NCI-H2107 treated with DMSO at 0.1 percent for 48 hours (cell line): ENCODE results near the gene MRGPRG.

Experiments used
- DNase-seq: peaks from one replicate; lab custom pipeline; 2025; ENCODE audit not compliant: unreplicated experiment; lab: John Stamatoyannopoulos, UW

MRGPRG gene

GRCh38 chr11:3207526-3208189 is 11.0 kb downstream of the MRGPRG start:
- no peak for DNase-seq

DNA sequence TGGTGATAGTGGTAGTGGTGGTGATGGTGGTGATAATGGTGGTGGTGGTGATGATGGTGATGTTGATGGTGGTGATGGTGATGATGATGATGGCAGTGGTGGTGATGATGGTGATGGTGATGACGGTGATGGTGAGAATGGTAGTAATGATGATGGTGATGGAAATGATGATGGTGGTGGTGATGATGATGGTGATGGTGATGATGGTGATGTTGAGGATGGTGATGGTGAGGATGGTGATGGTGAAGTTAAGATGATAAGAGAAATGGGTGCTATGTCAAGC is 11.8 kb downstream of the MRGPRG start:
- no peak for DNase-seq

DNA sequence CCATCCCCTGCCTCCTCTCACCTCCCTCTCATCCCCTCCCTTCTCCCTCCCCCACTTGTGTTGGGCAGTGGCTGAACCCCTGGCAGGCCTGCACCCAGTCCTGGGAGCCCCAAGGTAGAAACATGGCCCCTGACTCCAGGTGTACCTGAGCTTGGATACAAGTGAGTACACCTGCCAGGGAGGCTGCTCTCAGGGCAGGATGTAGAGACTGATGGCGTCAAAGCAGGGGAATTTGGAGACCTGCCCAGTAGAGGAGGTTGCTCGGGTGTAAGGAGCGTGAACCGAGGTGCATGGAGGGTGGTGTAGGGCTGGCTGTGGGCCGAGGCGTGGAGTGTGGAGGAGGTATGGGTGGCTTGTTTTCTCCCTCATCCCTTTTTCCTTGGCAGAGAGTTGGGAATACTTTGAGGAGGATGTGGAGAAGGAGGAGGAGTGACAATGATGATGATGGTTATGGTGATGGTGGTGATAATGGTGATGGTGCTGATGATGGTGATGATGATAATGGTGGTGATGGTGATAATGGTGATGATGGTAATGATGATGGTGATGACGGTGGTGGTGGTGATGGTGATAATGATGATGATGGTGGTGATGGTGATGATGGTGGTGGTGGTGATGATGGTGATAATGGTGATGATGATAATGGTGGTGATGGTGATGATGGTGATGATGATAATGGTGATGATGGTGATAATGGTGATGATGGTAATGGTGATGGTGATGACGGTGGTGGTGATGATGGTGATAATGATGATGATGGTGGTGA is 12.3 kb downstream of the MRGPRG start:
- DNase-seq, result no peak

DNA sequence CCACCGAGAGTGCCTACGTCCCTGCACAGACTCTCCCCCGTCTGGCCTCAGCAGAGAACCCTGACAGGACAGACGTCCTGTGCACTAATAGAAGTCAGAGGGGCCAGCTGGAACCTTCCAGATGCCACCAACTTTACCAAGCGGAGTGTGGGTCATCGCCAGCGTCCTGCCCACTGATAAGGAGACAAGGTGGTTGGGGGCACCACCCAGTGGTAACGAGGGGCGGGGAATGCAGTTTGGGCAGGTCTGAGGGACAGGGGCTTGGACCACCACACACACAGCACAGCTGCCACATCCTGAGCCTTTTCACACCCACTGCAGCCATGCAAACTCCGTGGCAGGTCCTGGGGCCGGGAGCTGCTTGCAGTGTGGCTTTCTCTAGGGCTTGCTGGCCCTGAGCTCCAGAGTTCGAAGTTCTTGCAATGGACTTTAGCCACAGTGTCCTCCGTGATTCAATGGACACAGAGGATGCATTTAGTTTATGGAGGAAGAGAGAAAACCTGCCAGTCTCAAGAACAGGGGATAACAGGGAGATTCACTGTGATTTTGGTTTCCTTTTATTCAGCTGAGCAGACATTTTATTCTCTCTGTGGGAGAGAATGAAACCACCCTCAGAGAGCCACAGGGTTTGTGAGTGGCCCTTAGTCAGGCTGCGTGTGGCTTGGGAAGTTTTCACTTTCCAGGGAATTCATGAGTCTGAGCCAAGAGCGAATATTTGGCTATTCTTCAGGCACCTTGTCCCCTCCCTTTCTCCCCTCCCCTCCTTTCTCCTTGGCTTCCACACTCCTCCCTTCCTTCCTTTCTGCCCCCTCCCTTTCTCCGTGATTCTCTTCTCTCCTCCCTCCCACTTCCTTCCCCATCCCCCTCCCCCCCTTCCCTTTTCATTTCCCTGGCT is 13.1 kb downstream of the MRGPRG start:
- no peak for DNase-seq

DNA sequence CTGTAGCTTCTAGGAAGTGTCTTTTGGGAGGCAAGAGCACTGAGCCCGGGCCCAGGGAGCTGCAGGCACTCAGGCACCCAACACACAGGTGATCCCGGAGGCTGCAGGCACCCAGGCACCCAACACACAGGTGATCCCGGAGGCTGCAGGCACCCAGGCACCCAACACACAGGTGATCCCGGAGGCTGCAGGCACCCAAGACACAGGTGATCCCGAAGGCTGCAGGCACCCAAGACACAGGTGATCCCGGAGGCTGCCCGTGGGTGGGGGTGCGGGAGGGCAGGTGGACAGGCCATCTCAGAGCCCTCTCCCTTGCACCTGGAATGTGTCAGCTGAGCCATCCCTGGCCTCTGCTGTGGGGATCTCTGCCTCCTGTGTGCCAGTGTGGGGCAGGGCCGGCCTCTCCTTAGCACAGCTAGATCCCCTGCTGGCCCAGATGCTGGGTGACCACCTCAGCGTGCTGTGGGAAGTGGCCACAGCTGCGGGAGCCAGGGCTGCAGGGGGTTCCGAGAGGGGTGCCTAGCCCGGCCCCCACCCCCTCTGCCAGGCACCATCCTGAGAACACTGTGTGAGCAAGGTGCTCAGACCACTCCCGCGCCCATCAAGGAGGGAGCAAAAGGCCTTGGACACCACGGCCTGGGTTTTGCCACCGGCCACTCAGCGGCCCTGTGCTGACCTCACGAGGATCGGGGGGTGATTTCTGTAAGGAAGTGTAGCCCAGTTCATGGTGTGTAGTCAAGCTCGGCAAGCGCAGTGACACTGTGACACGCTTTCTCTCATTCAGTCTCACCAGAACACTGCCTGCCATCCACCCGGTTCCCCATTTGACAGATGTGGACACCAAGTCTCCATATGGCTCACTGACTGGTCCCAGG is 14.2 kb downstream of the MRGPRG start:
- no peak for DNase-seq

GRCh38 chr11:3203221-3204043 is 15.2 kb downstream of the MRGPRG start:
- DNase-seq, result no peak

DNA sequence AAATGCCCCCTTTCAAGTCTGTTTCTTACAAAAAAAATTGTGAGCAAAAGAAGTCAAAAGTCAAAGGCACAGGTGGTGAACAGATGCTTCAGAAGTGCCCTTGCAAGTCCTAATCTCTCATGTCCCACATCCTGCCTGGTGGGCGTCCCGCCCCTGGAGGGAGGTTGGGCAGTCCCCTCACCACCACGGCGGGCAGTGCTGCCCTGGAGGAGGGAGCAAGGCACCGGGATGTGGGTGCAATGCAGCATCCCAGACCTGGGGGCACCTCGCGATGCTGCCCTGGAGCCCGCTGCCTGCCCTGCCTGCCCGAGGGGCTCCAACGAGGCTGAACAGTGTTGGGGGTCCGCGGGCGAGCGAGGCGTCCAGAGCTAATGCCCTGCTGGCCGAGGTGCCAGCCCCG is 15.9 kb downstream of the MRGPRG start:
- DNase-seq, result no peak

GRCh38 chr11:3202305-3202704 is 16.3 kb downstream of the MRGPRG start:
- DNase-seq, result no peak

GRCh38 chr11:3201677-3202181 is 16.9 kb downstream of the MRGPRG start:
- no peak for DNase-seq

DNA sequence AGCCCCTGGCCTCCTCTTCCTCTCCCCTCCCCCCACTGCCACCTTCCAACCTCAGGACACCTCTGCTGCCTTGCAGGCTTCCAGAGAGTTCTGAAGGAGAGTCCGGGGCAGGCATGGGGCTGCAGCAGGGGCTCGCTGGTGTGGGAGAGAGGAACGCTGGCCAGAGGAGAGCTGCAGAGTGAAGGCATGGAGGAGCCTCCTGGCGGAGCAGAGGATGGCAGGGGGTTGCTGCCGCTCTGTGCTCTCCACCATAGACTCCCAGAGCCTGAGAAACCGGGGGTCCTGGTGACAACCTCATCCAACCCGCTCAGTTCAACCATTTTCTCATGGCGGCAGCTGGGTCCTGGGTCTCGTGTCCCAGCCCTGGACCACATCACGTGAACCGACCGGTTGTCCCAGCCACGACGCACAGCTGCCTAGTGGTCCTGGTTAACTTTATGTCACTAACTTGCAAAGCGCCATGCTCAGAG is 17.5 kb downstream of the MRGPRG start:
- no peak for DNase-seq

- no peak for DNase-seq
Measured at GRCh38 chr11:3200388-3201111, 18.1 kb downstream of the MRGPRG start.

DNA sequence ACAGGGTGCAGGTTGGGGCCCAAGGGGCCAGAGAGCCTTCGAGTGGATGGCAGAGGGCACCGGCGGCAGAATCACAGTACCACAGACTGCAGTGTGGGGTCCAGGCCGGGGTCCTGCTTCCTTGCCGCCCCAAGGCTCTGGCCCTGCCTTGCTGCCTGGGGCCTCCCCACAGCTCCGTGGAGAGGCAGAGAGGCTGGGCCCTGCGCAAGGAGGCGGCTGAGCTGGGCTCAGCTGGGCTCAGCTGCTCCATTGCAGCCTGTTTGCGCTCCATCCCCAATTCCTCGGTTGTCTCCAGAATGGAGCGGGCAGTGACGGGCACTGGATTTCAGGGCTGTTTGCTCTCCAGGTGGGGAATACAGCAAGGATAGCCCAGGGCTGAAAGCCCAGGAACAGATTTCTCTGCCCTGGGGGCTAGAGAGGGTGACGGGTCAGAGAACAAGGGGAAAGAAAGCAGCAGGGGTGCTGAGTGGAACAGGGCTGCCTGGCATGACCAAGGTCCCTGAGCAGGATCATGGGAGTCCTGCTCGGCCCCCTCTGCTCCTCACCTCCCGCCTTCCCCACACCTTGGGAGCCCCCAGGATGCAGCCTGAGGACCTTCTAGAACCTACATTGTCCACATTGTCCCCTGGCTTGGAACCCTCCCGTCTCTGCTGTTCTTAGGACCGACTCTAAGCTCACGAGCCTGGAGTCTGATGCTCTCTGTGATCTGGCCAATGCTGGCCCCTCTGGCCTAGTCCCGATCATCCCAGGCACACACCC is 18.9 kb downstream of the MRGPRG start:
- no peak for DNase-seq

- DNase-seq, result no peak
Measured at GRCh38 chr11:3198815-3199214, 19.8 kb downstream of the MRGPRG start.

GRCh38 chr11:3197878-3198528 is 20.6 kb downstream of the MRGPRG start:
- no peak for DNase-seq

DNA sequence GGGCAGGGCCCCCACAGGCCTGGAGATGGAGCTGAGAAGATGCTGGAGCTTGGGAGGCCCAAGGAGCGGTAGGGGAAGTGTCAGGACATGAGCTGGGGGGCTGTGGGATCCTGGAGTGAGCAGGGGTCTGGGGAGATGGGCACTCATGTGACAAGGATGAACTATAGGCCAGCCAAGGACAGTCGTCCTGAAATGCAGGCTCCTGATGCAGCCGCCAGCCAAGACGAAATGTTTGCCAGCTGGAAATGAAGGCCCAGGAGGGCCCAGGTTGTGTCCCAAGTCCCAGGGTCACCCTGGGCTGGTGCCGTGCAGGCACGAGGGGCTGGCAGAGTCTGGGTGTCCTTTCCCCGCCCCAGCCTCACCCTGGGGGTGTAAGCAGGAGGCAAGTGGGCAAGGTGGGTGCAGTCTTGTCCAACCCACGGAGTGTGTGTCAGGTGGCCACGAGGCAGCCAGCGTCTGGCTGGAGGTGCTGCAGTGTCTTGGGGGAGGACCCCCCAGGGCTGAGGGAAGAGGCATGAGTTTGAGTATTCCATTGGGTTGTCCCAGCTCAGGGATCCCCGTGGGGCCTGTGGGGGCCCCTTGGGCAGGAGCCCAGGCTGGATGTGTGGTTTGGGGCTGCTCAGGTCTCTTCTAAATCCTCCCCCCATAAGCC is 21.4 kb downstream of the MRGPRG start:
- no peak for DNase-seq

DNA sequence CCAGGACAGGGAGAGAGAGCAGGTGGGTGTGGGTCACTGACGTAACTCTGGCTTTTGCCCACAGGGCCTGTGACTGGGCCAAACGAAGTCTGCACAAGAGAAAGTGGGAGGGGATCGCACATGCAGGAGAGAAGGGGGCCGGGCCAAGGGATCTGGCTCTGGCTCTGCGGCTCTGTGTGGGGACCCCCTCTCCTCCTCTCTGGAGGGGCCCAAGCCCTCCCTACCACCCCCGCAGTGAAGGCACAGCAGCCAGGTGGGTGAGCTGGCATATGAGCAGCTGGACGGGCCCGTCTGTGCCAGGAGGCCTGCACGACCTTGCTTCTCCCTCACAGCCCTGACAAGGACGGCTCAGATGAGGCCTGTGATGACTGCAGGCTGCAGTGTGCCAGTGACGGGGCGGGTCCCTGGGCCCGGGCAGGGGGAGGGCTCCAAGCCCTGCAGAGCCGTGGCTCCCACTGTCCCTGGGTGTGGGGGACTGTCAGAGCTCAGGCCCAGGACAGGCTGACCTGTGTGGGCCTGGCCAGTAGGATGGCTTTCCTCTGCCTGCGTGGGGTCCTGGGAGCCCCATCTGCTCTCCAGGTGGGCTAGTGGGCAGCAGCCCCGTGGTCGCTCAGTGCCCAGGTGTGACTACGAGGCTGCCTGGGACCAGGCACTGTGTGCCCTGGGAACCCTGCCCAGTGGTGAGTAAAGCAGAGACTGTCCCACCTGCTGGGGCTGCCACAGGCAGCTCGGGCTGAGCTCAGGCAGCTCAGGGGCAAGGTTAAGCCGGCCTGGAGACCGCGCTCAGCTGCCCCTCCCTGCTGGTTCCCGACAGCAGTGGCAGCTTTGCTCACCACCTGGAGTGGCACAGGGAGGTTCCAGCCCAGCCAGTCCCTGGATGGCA is 22.2 kb downstream of the MRGPRG start:
- no peak for DNase-seq
